Panc1 (cell line): Measurements from ENCODE around the gene MYB. TPM values are rescaled to one million over a fixed set of nuclear protein-coding genes. Genes with fewer than 3 reads are reported as not detected.

Experiments used
- ATAC-seq: fragments of 200-7000 bp; cut with Tn5 transposase; 2 replicates; pipeline ENCODE4 v1.9.1; 2020; ENCODE audit warnings: mild to moderate bottlenecking, moderate library complexity
- BruUV-seq: library from RNA; stranded (reverse); fragments of 400-500 nt; replicated peaks from 2 replicates; lab custom pipeline; 2021; lab: Mats Ljungman, UMichigan
- CTCF ChIA-PET: fragments of 300-600 bp; sonication (Branson Sonifier 250); formaldehyde crosslinking; loops from one replicate; lab custom pipeline; 2022; ENCODE audit warnings: antibody characterized with exemption; lab: Charles Lee
- POLR2A ChIA-PET: fragments of 300-600 bp; sonication (Branson Sonifier 250); formaldehyde crosslinking; loops from one replicate; lab custom pipeline; 2022; ENCODE audit warnings: antibody characterized with exemption; lab: Charles Lee
- DNase-seq: peaks from one replicate; pipeline ENCODE4 v3.0.0-alpha.2; 2010; ENCODE audit warnings: low read depth, low spot score
- H3K27ac ChIP-seq: 2 replicates; pipeline ENCODE4 v1.5.1; 2011; ENCODE audit warnings: mild to moderate bottlenecking, low read length, inconsistent platforms
- H3K27me3 ChIP-seq: fragments of 200-500 bp; sonication (Bioruptor generic); 2 replicates; pipeline ENCODE4 v1.6.0; 2014; ENCODE audit warnings: low read length, inconsistent platforms; ENCODE audit not compliant: control insufficient read depth, insufficient read depth
- H3K36me3 ChIP-seq: fragments of 200-500 bp; sonication (Bioruptor generic); 2 replicates; pipeline ENCODE4 v1.5.1; 2014; ENCODE audit warnings: inconsistent platforms, mild to moderate bottlenecking, low read length, moderate library complexity; ENCODE audit not compliant: control insufficient read depth, insufficient read depth
- H3K4me1 ChIP-seq: 2 replicates; pipeline ENCODE4 v1.5.1; 2011; ENCODE audit warnings: inconsistent platforms, mild to moderate bottlenecking, low read length, moderate library complexity; ENCODE audit not compliant: control insufficient read depth, insufficient read depth
- H3K4me3 ChIP-seq, 2 experiments: 2 replicates each; pipeline ENCODE4 v1.5.1; 2011 to 2012; ENCODE audit warnings: low read depth in 2 of 2, low read length in 2 of 2, mild to moderate bottlenecking in 2 of 2, inconsistent platforms in 1 of 2, moderate library complexity in 1 of 2
- H3K9me3 ChIP-seq: fragments of 200-500 bp; sonication (Bioruptor generic); 2 replicates; pipeline ENCODE4 v1.5.1; 2014; ENCODE audit warnings: low read depth, mild to moderate bottlenecking, inconsistent platforms, low read length, moderate library complexity; ENCODE audit not compliant: control insufficient read depth, insufficient read depth
- CTCF ChIP-seq: fragments of 450-650 bp; IDR thresholded peaks from 2 replicates; pipeline ENCODE4 v1.5.1; 2017; ENCODE audit warnings: mild to moderate bottlenecking
- POLR2AphosphoS5 ChIP-seq: IDR thresholded peaks from 2 replicates; pipeline ENCODE4 v1.6.1; 2012; ENCODE audit warnings: mild to moderate bottlenecking, low read depth, low read length, moderate library complexity
- REST ChIP-seq, 2 experiments: IDR thresholded peaks; 2 replicates each; pipeline ENCODE4 v1.6.1; 2011 to 2012; ENCODE audit warnings: low read depth in 2 of 2, control low read depth in 1 of 2, low read length in 1 of 2, mild to moderate bottlenecking in 1 of 2, moderate library complexity in 1 of 2; ENCODE audit not compliant: insufficient read depth in 1 of 2
- SIN3A ChIP-seq: IDR thresholded peaks from 2 replicates; pipeline ENCODE4 v1.6.1; 2012; ENCODE audit warnings: low read depth, mild to moderate bottlenecking, low read length, moderate library complexity, borderline replicate concordance; ENCODE audit not compliant: insufficient read depth
- TCF7L2 ChIP-seq: IDR thresholded peaks from 2 replicates; pipeline ENCODE4 v1.6.1; 2011; ENCODE audit warnings: mild to moderate bottlenecking, low read depth, low read length, inconsistent platforms
- in situ Hi-C: cut with HindIII; loops from 2 replicates; pipeline ENCODE4 v1.10.0; 2016; ENCODE audit warnings: low sequenced_read_pairs, low pct_unique_long_range_greater_than_20kb
- intact Hi-C: fragments of 100-400 bp; cut with micrococcal nuclease; formaldehyde crosslinking; loops from one replicate; pipeline ENCODE4 v1.10.0; 2022; ENCODE audit not compliant: unreplicated experiment
- total RNA-seq: library from RNA; stranded (reverse); gene quantifications from one replicate; pipeline ENCODE4 v1.2.1, GENCODE V29; 2021; ENCODE audit not compliant: unreplicated experiment

The MYB gene
- total RNA-seq, 1 experiment from 2014 or later = 1.3 TPM

GRCh38 chr6:135231469-135231844, 50.3 kb downstream of the MYB start:
- H3K27me3 ChIP-seq = no peaks in the 10 kb centered on the region
- CTCF ChIA-PET = no interaction called here
- no peak for DNase-seq
- POLR2A ChIA-PET = no interaction called here
- no peak overlapping the region for H3K27ac ChIP-seq
- no peaks in the 10 kb centered on the region for H3K36me3 ChIP-seq
- BruUV-seq = no TSS peak
- intact Hi-C loops (no loop called here), in situ Hi-C loops (no loop called here)
- no peak for TF ChIP-seq POLR2AphosphoS5
- TF ChIP-seq TCF7L2 = no peak
- no peak for TF ChIP-seq SIN3A
- TF ChIP-seq REST (IDR thresholded peaks at IDR 0.05; ENCODE audit: insufficient read depth in 1 of 2, low read depth in 2 of 2, low read length in 1 of 2) = no peak
- no peak for TF ChIP-seq CTCF
- no peak overlapping the region for H3K4me3 ChIP-seq
- no peaks in the 10 kb centered on the region for H3K4me1 ChIP-seq
- ATAC-seq = no peak
- no peaks in the 10 kb centered on the region for H3K9me3 ChIP-seq

- intact Hi-C loops (no loop called here), in situ Hi-C loops (no loop called here)
- POLR2A ChIA-PET = no interaction called here
- no peaks in the 10 kb centered on the region for H3K27me3 ChIP-seq
- H3K36me3 ChIP-seq = no peaks in the 10 kb centered on the region
- no peak for TF ChIP-seq SIN3A
- no peak for TF ChIP-seq TCF7L2
- no peak for TF ChIP-seq REST (IDR thresholded peaks at IDR 0.05; ENCODE audit: insufficient read depth in 1 of 2, low read depth in 2 of 2, low read length in 1 of 2)
- TF ChIP-seq CTCF = no peak
- no peak for TF ChIP-seq POLR2AphosphoS5
- DNase-seq = no peak
- CTCF ChIA-PET = no interaction called here
- BruUV-seq = no TSS peak
- no peaks in the 10 kb centered on the region for H3K9me3 ChIP-seq
- H3K27ac ChIP-seq = no peak overlapping the region
- H3K4me3 ChIP-seq = no peak overlapping the region
- ATAC-seq = no peak
- H3K4me1 ChIP-seq = no peaks in the 10 kb centered on the region
Measured at GRCh38 chr6:135233686-135234491, 52.8 kb downstream of the MYB start.
